ENCODE data around the gene PPFIA2. TPM values are rescaled to one million over a fixed set of nuclear protein-coding genes. Genes with fewer than 3 reads are reported as not detected.

Gene PPFIA2
- total and polyA plus RNA-seq, 9 of the 15 experiments (the other 6 are each of a cell fraction or from before 2014, with no cell fraction given) = not detected

DNA sequence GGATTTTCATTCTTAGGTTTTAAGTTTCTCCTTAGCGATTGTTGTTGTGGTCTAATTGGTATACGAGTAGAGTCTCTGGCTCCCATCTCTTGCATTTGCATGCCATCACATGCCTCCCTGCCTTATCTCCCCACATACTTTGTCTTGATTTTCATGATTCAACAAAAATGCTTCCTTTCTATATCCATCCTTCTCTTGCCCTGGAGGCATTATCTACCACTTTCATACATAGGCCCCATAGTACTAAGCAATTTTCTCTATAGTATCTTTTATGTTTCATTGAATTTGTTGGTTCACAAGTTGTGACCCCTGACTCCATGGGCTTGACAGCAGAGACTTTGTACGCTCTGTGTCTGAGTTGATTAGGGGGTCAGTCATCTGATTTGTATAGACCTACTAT lies 455.2 kb downstream of the PPFIA2 start:
- Histone ChIP-seq H3K4me3 (no peak overlapping the region), H3K9ac (ENCODE audit: insufficient read depth in 1 of 2, low read depth in 2 of 2, low read length in 2 of 2) (no peak overlapping the region), H3K27me3 (ENCODE audit: control insufficient read depth in 2 of 2, insufficient read depth in 2 of 2, low read length in 2 of 2) (no peaks in the 10 kb centered on the region), H2AFZ (ENCODE audit: low read depth, low read length) (no peak overlapping the region), H3K36me3 (ENCODE audit: control insufficient read depth, insufficient read depth, low read length) (no peaks in the 10 kb centered on the region), H3K9me1 (ENCODE audit: control insufficient read depth, insufficient read depth, low read length) (no peaks in the 10 kb centered on the region), H3K79me2 (ENCODE audit: control insufficient read depth, insufficient read depth, low read length) (no peaks in the 10 kb centered on the region), H3K9me3 (replicated peaks; ENCODE audit: control insufficient read depth, insufficient read depth, low read depth, low read length) (no peaks in the 10 kb centered on the region), H3K27ac (ENCODE audit: extremely low read depth, low read depth, low read length) (no peak overlapping the region), H3K4me1 (replicated peaks in 1 of 2; ENCODE audit: control insufficient read depth in 2 of 2, insufficient read depth in 2 of 2, low read length in 2 of 2) (no peaks in the 10 kb centered on the region), H4K20me1 (replicated peaks; ENCODE audit: control insufficient read depth, insufficient read depth, low read length) (no peaks in the 10 kb centered on the region), H3K4me2 (ENCODE audit: insufficient read depth, low read length) (no peak overlapping the region)
- intact Hi-C loops (cut with micrococcal nuclease) (no loop called here), in situ Hi-C loops (cut with MboI) (no loop called here)
- no peak for DNase-seq (ENCODE audit: extremely low read depth in 1 of 4, low spot score in 3 of 4)
- FAIRE-seq = no peak
- CTCF ChIA-PET (ENCODE audit: low intra/inter-chr PET ratio) = no interaction called here
- TF ChIP-seq C11orf30 (IDR thresholded peaks at IDR 0.05; ENCODE audit: low read depth) (no peak), HIVEP1 (CRISPR knock-in tag; IDR thresholded peaks at IDR 0.05) (no peak), MYNN (IDR thresholded peaks at IDR 0.05) (no peak), MYNN (CRISPR knock-in tag; IDR thresholded peaks at IDR 0.05) (no peak)
- TF ChIP-seq, protein P1, sequence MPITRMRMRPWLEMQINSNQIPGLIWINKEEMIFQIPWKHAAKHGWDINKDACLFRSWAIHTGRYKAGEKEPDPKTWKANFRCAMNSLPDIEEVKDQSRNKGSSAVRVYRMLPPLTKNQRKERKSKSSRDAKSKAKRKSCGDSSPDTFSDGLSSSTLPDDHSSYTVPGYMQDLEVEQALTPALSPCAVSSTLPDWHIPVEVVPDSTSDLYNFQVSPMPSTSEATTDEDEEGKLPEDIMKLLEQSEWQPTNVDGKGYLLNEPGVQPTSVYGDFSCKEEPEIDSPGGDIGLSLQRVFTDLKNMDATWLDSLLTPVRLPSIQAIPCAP (CRISPR knock-in tag; IDR thresholded peaks at IDR 0.05; ENCODE audit: borderline replicate concordance) = no peak
- TF ChIP-seq, protein P2, sequence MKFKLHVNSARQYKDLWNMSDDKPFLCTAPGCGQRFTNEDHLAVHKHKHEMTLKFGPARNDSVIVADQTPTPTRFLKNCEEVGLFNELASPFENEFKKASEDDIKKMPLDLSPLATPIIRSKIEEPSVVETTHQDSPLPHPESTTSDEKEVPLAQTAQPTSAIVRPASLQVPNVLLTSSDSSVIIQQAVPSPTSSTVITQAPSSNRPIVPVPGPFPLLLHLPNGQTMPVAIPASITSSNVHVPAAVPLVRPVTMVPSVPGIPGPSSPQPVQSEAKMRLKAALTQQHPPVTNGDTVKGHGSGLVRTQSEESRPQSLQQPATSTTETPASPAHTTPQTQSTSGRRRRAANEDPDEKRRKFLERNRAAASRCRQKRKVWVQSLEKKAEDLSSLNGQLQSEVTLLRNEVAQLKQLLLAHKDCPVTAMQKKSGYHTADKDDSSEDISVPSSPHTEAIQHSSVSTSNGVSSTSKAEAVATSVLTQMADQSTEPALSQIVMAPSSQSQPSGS (CRISPR knock-in tag; IDR thresholded peaks at IDR 0.05) = no peak
- TF ChIP-seq, protein P3, sequence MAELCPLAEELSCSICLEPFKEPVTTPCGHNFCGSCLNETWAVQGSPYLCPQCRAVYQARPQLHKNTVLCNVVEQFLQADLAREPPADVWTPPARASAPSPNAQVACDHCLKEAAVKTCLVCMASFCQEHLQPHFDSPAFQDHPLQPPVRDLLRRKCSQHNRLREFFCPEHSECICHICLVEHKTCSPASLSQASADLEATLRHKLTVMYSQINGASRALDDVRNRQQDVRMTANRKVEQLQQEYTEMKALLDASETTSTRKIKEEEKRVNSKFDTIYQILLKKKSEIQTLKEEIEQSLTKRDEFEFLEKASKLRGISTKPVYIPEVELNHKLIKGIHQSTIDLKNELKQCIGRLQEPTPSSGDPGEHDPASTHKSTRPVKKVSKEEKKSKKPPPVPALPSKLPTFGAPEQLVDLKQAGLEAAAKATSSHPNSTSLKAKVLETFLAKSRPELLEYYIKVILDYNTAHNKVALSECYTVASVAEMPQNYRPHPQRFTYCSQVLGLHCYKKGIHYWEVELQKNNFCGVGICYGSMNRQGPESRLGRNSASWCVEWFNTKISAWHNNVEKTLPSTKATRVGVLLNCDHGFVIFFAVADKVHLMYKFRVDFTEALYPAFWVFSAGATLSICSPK (IDR thresholded peaks at IDR 0.05; ENCODE audit: borderline replicate concordance) = no peak
- TF ChIP-seq, protein P4, sequence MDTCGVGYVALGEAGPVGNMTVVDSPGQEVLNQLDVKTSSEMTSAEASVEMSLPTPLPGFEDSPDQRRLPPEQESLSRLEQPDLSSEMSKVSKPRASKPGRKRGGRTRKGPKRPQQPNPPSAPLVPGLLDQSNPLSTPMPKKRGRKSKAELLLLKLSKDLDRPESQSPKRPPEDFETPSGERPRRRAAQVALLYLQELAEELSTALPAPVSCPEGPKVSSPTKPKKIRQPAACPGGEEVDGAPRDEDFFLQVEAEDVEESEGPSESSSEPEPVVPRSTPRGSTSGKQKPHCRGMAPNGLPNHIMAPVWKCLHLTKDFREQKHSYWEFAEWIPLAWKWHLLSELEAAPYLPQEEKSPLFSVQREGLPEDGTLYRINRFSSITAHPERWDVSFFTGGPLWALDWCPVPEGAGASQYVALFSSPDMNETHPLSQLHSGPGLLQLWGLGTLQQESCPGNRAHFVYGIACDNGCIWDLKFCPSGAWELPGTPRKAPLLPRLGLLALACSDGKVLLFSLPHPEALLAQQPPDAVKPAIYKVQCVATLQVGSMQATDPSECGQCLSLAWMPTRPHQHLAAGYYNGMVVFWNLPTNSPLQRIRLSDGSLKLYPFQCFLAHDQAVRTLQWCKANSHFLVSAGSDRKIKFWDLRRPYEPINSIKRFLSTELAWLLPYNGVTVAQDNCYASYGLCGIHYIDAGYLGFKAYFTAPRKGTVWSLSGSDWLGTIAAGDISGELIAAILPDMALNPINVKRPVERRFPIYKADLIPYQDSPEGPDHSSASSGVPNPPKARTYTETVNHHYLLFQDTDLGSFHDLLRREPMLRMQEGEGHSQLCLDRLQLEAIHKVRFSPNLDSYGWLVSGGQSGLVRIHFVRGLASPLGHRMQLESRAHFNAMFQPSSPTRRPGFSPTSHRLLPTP (IDR thresholded peaks at IDR 0.05; ENCODE audit: borderline replicate concordance, extremely low read depth, insufficient read length) = no peak
- 0% methylated on average over 3 of the region's 3 CpGs for WGBS (ENCODE audit: insufficient coverage, low coverage, missing lambda C conversion rate)
- no TSS peak for BruUV-seq (replicated peaks)
- POLR2A ChIA-PET = no interaction called here
- ATAC-seq = no peak
